ENCODE results near the gene SLC5A4. TPM values are rescaled to one million over a fixed set of nuclear protein-coding genes. Genes with fewer than 3 reads are reported as not detected.

SLC5A4 gene
- total and polyA plus RNA-seq, 2 donors (not counting 1 experiment from before 2014, with no cell fraction given) = not detected

GRCh38 chr22:32200752-32201151, 54.4 kb downstream of the SLC5A4 start:
- ChIA-PET CTCF (interaction anchor here (0.7 to 1.2 kb wide), 2 partner anchors 10 to 49 kb away, joined by 3 read pairs; no protein-coding TSS in a partner anchor), POLR2A (no interaction called here)
- H3K4me3 Mint-ChIP-seq = no peak overlapping the region
- H3K27ac Mint-ChIP-seq = no peak overlapping the region
- H3K9me3 ChIP-seq (ENCODE audit: control extremely low read depth in 1 of 3, control insufficient read depth in 2 of 3, insufficient read depth in 1 of 3, low read length in 2 of 3) = peaks cover 0 to 6% (median 0%) of the 10 kb centered on the region in 3 donors
- no peaks in the 10 kb centered on the region for H4K20me1 ChIP-seq (ENCODE audit: control insufficient read depth, insufficient read depth, low read length, poor library complexity, severe bottlenecking)
- peaks cover 0 to 24% (median 5%) of the 10 kb centered on the region in 4 experiments for H3K27me3 ChIP-seq (replicated peaks in 1 of 4; ENCODE audit: control extremely low read depth in 1 of 4, control insufficient read depth in 3 of 4, insufficient read depth in 4 of 4, low read length in 3 of 4)
- H2AFZ ChIP-seq (ENCODE audit: insufficient read depth, low read depth, low read length, poor library complexity, severe bottlenecking) = no peak overlapping the region
- peaks cover 43% of the 10 kb centered on the region for H3K27me3 Mint-ChIP-seq
- no peak for DNase-seq
- H3K4me2 ChIP-seq (replicated peaks; ENCODE audit: low read depth, low read length, poor library complexity, severe bottlenecking) = no peak overlapping the region
- WGBS (ENCODE audit: insufficient coverage) = 21% methylated on average over 6 of the region's 10 CpGs
- no peak for TF ChIP-seq CTCF (IDR thresholded peaks at IDR 0.05)
- no peak for TF ChIP-seq EZH2 (IDR thresholded peaks at IDR 0.05; ENCODE audit: borderline replicate concordance, insufficient read depth, low read depth, low read length, poor library complexity, severe bottlenecking)
- peaks cover 4% of the 10 kb centered on the region for H3K4me1 Mint-ChIP-seq
- no peak overlapping the region for H3K27ac ChIP-seq (ENCODE audit: low read length in 2 of 2)
- H3K9me3 Mint-ChIP-seq (ENCODE audit: insufficient read depth) = no peaks in the 10 kb centered on the region
- H3K9ac ChIP-seq (ENCODE audit: low read length) = no peak overlapping the region
- no peak overlapping the region for H3K4me3 ChIP-seq (ENCODE audit: control extremely low read depth in 1 of 5, extremely low read depth in 1 of 5, insufficient read depth in 1 of 5, low read depth in 2 of 5, low read length in 4 of 5)
- H3K4me1 ChIP-seq (ENCODE audit: control insufficient read depth in 2 of 2, insufficient read depth in 2 of 2, low read length in 2 of 2) = peaks cover 6 to 8% of the 10 kb centered on the region in 2 donors
- H3K79me2 ChIP-seq (ENCODE audit: control insufficient read depth, insufficient read depth, low read length) = no peaks in the 10 kb centered on the region
- intact Hi-C loops (cut with micrococcal nuclease) = no loop called here
- no peaks in the 10 kb centered on the region for H3K36me3 ChIP-seq (replicated peaks in 1 of 2; ENCODE audit: control extremely low read depth in 1 of 2, control insufficient read depth in 1 of 2, extremely low read depth in 1 of 2, insufficient read depth in 2 of 2, low read length in 1 of 2)
- ATAC-seq (ENCODE audit: low read depth) = no peak

DNA sequence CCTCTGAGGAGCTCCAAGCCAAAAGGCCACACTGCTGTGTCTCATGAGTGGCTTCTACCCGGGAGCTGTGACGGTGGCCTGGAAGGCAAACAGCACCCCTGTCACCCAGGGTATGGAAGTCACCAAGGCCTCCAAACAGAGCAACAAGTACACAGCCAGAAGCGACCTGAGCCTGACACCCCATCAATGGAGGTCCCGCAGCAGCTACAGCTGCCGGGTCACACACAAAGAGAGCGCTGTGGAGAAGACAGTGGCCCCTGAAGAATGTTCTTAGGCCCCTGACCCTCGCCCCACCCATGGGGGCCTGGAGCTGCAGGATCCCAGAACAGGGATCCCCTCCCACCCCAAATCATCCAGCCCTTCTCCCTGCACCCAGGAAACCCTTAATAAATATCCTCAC, 55.2 kb downstream of the SLC5A4 start:
- H3K27me3 Mint-ChIP-seq = peaks cover 43% of the 10 kb centered on the region
- no peak overlapping the region for H3K9ac ChIP-seq (ENCODE audit: low read length)
- whole genome bisulfite sequencing (ENCODE audit: insufficient coverage) = 85% methylated on average over 7 of the region's 7 CpGs
- no peaks in the 10 kb centered on the region for H3K9me3 Mint-ChIP-seq (ENCODE audit: insufficient read depth)
- intact Hi-C loops (cut with micrococcal nuclease) = no loop called here
- ChIA-PET POLR2A (no interaction called here), CTCF (interaction anchor here (0.7 to 1.2 kb wide), 2 partner anchors 11 to 50 kb away, joined by 3 read pairs; no protein-coding TSS in a partner anchor)
- H3K27me3 ChIP-seq (replicated peaks in 1 of 4; ENCODE audit: control extremely low read depth in 1 of 4, control insufficient read depth in 3 of 4, insufficient read depth in 4 of 4, low read length in 3 of 4) = peaks cover 0 to 24% (median 5%) of the 10 kb centered on the region in 4 experiments
- H3K4me1 Mint-ChIP-seq = peaks cover 4% of the 10 kb centered on the region
- H2AFZ ChIP-seq (ENCODE audit: insufficient read depth, low read depth, low read length, poor library complexity, severe bottlenecking) = no peak overlapping the region
- no peak overlapping the region for H3K27ac ChIP-seq (ENCODE audit: low read length in 2 of 2)
- ATAC-seq (ENCODE audit: low read depth) (no peak), DNase-seq (no peak)
- H3K4me1 ChIP-seq (ENCODE audit: control insufficient read depth in 2 of 2, insufficient read depth in 2 of 2, low read length in 2 of 2) = peaks cover 6 to 8% of the 10 kb centered on the region in 2 donors
- no peaks in the 10 kb centered on the region for H3K36me3 ChIP-seq (replicated peaks in 1 of 2; ENCODE audit: control extremely low read depth in 1 of 2, control insufficient read depth in 1 of 2, extremely low read depth in 1 of 2, insufficient read depth in 2 of 2, low read length in 1 of 2)
- no peaks in the 10 kb centered on the region for H4K20me1 ChIP-seq (ENCODE audit: control insufficient read depth, insufficient read depth, low read length, poor library complexity, severe bottlenecking)
- H3K79me2 ChIP-seq (ENCODE audit: control insufficient read depth, insufficient read depth, low read length) = no peaks in the 10 kb centered on the region
- no peak overlapping the region for H3K4me3 ChIP-seq (ENCODE audit: control extremely low read depth in 1 of 5, extremely low read depth in 1 of 5, insufficient read depth in 1 of 5, low read depth in 2 of 5, low read length in 4 of 5)
- no peak overlapping the region for H3K4me2 ChIP-seq (replicated peaks; ENCODE audit: low read depth, low read length, poor library complexity, severe bottlenecking)
- no peak overlapping the region for H3K4me3 Mint-ChIP-seq
- TF ChIP-seq EZH2 (IDR thresholded peaks at IDR 0.05; ENCODE audit: borderline replicate concordance, insufficient read depth, low read depth, low read length, poor library complexity, severe bottlenecking) (no peak), CTCF (IDR thresholded peaks at IDR 0.05) (no peak)
- H3K27ac Mint-ChIP-seq = no peak overlapping the region
- peaks cover 0 to 6% (median 0%) of the 10 kb centered on the region in 3 donors for H3K9me3 ChIP-seq (ENCODE audit: control extremely low read depth in 1 of 3, control insufficient read depth in 2 of 3, insufficient read depth in 1 of 3, low read length in 2 of 3)

All from B cell (primary cell).